HepG2 (cell line): ENCODE data around the gene BEX5.
"Not testable (repeated sequence)": the region's sequence is repeated elsewhere in the genome, so short reads cannot be mapped to it uniquely, and the experiment has no call there.

Experiments used
- GABPA ChIP-seq, 2 experiments: IDR thresholded peaks; 2 replicates each; pipeline ENCODE4 v1.6.1; 2011 to 2016; ENCODE audit warnings: low read depth in 2 of 2, low read length in 1 of 2, missing biosample characterization in 1 of 2, missing genetic modification characterization in 1 of 2
- MAX ChIP-seq: IDR thresholded peaks from 2 replicates; pipeline ENCODE4 v1.6.1; 2012; ENCODE audit warnings: inconsistent platforms
- SNAPC5 ChIP-seq: sonication (generic); formaldehyde crosslinking; IDR thresholded peaks from 2 replicates; pipeline ENCODE4 v1.8.1; 2023; ENCODE audit warnings: mild to moderate bottlenecking, missing genetic modification reagents, borderline replicate concordance
- SRY ChIP-seq: sonication (generic); formaldehyde crosslinking; IDR thresholded peaks from 2 replicates; pipeline ENCODE4 v1.8.0; 2022; ENCODE audit warnings: mild to moderate bottlenecking, missing genetic modification reagents
- TAF1 ChIP-seq: sonication (generic); formaldehyde crosslinking; IDR thresholded peaks from 2 replicates; pipeline ENCODE4 v1.4.0; 2020; ENCODE audit warnings: missing genetic modification reagents
- TRIM22 ChIP-seq: fragments of 450-650 bp; IDR thresholded peaks from 2 replicates; pipeline ENCODE4 v1.6.1; 2017

- TF ChIP-seq TRIM22; TAF1 (CRISPR knock-in tag); GABPA (IDR thresholded peaks at IDR 0.05; ENCODE audit: low read depth, low read length); GABPA (CRISPR knock-in tag; IDR thresholded peaks at IDR 0.05; ENCODE audit: low read depth); SNAPC5; SRY (CRISPR knock-in tag); MAX: not testable (repeated sequence)
Observed at GRCh38 chrX:102125014-102125413, 30.8 kb downstream of the BEX5 start.
